BJ (cell line): Measurements from ENCODE around the gene HOXD4. TPM values are rescaled to one million over a fixed set of nuclear protein-coding genes. Genes with fewer than 3 reads are reported as not detected.
A peak's percentile ranks its signal among the peaks of the same experiment; 100 is the strongest.

Source experiments
- CTCF ChIA-PET: fragments of 350-600 bp; formaldehyde crosslinking; extraction: SDS; loops from one replicate; lab custom pipeline; 2021; ENCODE audit warnings: antibody characterized with exemption, inconsistent platforms; lab: Yijun Ruan, JAX
- POLR2A ChIA-PET: fragments of 300-600 bp; sonication (Branson Sonifier 250); formaldehyde crosslinking; extraction: SDS; loops from one replicate; lab custom pipeline; 2021; ENCODE audit warnings: antibody characterized with exemption; lab: Charles Lee
- DNase-seq: peaks from one replicate; pipeline ENCODE4 v3.0.0-alpha.2; 2011; ENCODE audit warnings: low read depth
- H3K27me3 ChIP-seq: 2 replicates; pipeline ENCODE4 v1.6.0; 2011; ENCODE audit warnings: low read length; ENCODE audit not compliant: control insufficient read depth, insufficient read depth
- H3K36me3 ChIP-seq: 2 replicates; pipeline ENCODE4 v1.5.1; 2011; ENCODE audit warnings: low read length; ENCODE audit not compliant: control insufficient read depth, insufficient read depth
- H3K4me3 ChIP-seq: 2 replicates; pipeline ENCODE4 v1.5.1; 2011; ENCODE audit warnings: low read depth, mild to moderate bottlenecking, control low read depth, low read length
- CTCF ChIP-seq: IDR thresholded peaks from 2 replicates; pipeline ENCODE4 v1.5.1; 2011; ENCODE audit warnings: low read depth, mild to moderate bottlenecking, control low read depth, inconsistent platforms, low read length, moderate library complexity; ENCODE audit not compliant: insufficient read depth
- polyA plus RNA-seq: library from polyadenylated mRNA; depleted of rRNA; stranded (reverse); fragments of >200 nt; gene quantifications from 2 replicates; pipeline ENCODE4 v1.2.3, GENCODE V29; 2011

Gene HOXD4
- polyA plus RNA-seq, 1 experiment: 0.28 TPM

DNA sequence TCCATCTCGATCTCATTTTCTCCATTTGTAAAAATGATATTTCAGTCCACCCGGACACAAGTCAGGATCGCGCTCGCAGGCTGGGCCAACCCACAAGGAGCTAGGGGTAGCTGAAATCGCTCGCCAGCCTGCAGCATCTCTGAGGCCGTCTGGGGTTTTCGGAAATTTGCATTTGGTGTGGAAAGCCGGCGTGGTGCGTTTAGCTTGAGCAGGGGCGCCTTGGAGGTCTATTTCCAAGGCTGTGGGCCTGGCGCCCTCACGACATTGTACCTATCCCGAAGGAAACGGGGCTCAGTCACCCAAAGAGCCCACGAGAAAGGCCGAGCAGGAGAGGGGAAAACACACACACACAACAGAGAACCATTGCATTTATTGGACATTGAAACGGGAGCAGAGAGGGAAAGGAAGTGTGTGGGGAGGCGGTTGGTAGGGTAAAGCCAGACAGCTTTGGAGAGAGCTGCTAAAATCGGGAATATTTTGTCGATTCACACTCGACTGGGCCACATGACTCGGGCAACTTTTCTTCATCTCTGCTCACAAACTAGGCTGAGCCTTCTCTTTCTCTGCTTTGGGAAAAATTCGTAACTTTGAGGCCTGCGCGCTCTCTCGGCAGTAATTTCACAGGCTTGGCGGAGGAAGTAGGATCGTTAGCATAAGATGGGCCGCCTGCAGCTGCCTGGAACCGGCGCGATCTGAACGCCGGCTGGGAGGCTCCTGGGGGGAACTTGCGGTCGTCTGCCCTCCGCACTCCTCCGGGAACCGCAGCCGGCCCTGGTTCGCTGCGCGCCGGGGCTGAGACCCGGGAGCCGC is 23.0 kb upstream of the HOXD4 start:
- TF ChIP-seq CTCF: no peak
- CTCF ChIA-PET: interaction anchor here (0.6 to 9.3 kb wide), 14 partner anchors 11 to 1021 kb away, joined by 3 to 149 read pairs (median 5); no protein-coding TSS in a partner anchor
- DNase-seq: no peak
- no peak overlapping the region for H3K4me3 ChIP-seq
- peaks cover 32% of the 10 kb centered on the region for H3K27me3 ChIP-seq
- POLR2A ChIA-PET: interaction anchor here (0.5 kb wide), 1 partner anchor 523 kb away, joined by 5 read pairs; no protein-coding TSS in a partner anchor
- no peaks in the 10 kb centered on the region; the same call in 1 of the 2 replicates for H3K36me3 ChIP-seq

DNA sequence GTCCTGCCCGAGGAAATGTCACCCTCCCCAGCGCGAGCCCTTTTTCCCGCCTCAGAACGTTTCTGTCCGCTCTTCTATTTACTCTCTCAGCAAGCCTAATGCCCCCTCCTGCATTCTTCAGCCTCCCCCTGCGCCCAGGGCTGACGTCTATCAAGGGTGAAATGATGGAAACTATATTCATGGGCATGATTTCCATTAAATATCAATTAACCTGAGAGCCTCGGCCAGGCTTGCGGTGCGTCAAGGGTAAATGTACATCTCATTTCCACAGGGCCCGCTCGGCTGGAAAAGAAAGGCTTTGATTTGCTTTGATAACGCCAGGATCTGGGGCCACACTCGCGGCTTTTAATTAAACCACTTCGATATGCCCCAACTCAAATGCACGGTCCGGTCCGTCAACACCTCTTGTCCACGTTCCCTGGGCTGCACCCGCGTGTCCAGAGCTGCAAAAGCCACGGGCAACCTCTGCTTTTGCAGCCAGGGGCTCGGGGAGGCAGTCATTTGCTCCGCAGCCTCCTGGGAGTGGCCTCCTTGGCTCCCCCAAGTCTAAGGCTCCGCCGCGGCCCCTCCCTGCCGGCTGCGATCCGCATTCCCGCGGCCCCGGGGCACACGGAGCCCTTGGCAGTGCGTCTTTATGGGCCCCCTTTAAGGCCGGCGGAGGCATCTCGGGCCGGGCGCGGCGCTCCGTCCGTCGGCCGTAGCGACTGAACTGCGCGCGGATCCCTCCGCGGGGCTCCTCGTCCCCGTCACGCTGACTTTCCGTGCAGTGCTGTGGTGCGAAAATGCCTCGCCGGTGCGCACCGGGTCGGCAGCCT is 22.2 kb upstream of the HOXD4 start, which contains the start of gene HOXD8:
HOXD8 (plus strand) TSS at position 724 of the 815 bp plus-strand sequence. CDS start 662 bp downstream, outside the sequence.
- Histone ChIP-seq H3K4me3 (peak within 1 kb of the TSS; percentile 42), H3K36me3 (no peaks in the 10 kb centered on the region; the same call in 1 of the 2 replicates), H3K27me3 (peaks cover 33% of the 10 kb centered on the region)
- ChIA-PET CTCF (interaction anchor here (1.3 to 9.3 kb wide), 6 partner anchors 11 to 524 kb away, joined by 3 to 149 read pairs (median 14); no protein-coding TSS in a partner anchor), POLR2A (no interaction called here)
- TF ChIP-seq CTCF: no peak
- no peak for DNase-seq

- POLR2A ChIA-PET: no interaction called here
- CTCF ChIA-PET: interaction anchor here (1.5 to 9.3 kb wide), 4 partner anchors 10 to 523 kb away, joined by 9 to 149 read pairs (median 20); no protein-coding TSS in a partner anchor
- DNase-seq: no peak
- peaks cover 37% of the 10 kb centered on the region for H3K27me3 ChIP-seq
- no peak for TF ChIP-seq CTCF
- peak overlapping the region; percentile 42 for H3K4me3 ChIP-seq
- H3K36me3 ChIP-seq: no peaks in the 10 kb centered on the region; the same call in 1 of the 2 replicates
Observed at GRCh38 chr2:176129813-176130146, 21.6 kb upstream of the HOXD4 start.

DNA sequence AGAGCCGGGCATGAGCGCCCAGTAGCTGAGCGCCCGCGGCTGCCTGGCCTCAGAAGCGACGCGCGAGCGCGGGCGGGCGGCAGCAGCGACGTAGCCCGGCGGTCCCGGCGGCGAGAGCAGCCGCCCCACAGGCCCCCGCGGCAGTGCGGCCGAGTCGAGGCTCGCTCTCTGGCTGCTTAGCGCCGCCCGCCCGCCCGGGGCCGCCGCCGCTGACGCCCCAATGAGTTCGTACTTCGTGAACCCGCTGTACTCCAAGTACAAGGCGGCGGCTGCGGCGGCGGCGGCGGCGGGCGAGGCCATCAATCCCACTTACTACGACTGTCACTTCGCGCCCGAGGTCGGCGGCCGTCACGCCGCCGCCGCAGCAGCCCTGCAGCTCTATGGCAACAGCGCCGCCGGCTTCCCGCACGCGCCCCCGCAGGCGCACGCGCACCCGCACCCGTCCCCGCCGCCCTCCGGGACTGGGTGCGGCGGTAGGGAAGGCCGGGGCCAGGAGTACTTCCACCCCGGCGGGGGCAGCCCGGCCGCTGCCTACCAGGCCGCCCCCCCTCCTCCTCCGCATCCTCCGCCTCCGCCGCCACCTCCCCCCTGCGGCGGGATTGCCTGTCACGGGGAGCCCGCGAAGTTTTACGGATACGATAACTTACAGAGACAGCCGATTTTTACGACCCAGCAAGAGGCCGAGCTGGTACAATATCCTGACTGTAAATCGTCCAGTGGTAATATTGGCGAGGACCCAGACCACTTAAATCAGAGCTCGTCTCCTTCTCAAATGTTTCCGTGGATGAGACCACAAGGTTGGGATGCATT is 21.0 kb upstream of the HOXD4 start:
- no peak for TF ChIP-seq CTCF
- ChIA-PET CTCF (interaction anchor here (0.9 to 9.3 kb wide), 8 partner anchors 10 to 1018 kb away, joined by 3 to 149 read pairs (median 12); no protein-coding TSS in a partner anchor), POLR2A (no interaction called here)
- no peaks in the 10 kb centered on the region; the same call in 1 of the 2 replicates for H3K36me3 ChIP-seq
- H3K4me3 ChIP-seq: peak overlapping the region; percentile 42
- no peak for DNase-seq
- peaks cover 37% of the 10 kb centered on the region for H3K27me3 ChIP-seq
